Type B pancreatic cell (in vitro differentiated cells): ENCODE results near the gene BRD4. TPM values are rescaled to one million over a fixed set of nuclear protein-coding genes. Genes with fewer than 3 reads are reported as not detected.

Experiments used
- DNase-seq: peaks from one replicate; pipeline ENCODE4 v3.0.0; 2021; ENCODE audit warnings: mixed read lengths; ENCODE audit not compliant: unreplicated experiment; ENCODE audit errors: extremely low spot score
- H3K27ac Mint-ChIP-seq: 2 replicates; pipeline ENCODE4 v1.8.0; 2021; ENCODE audit warnings: mild to moderate bottlenecking, mixed read lengths
- H3K27me3 Mint-ChIP-seq: 2 replicates; pipeline ENCODE4 v1.8.0; 2021; ENCODE audit warnings: mixed read lengths
- H3K36me3 Mint-ChIP-seq: 2 replicates; pipeline ENCODE4 v1.8.0; 2021; ENCODE audit warnings: mixed read lengths
- H3K4me1 Mint-ChIP-seq: one replicate; pipeline ENCODE4 v1.8.0; 2021; ENCODE audit warnings: mixed read lengths; ENCODE audit not compliant: unreplicated experiment
- H3K4me3 Mint-ChIP-seq: 2 replicates; pipeline ENCODE4 v1.8.0; 2021; ENCODE audit warnings: mild to moderate bottlenecking, mixed read lengths
- H3K9me3 Mint-ChIP-seq: 2 replicates; pipeline ENCODE4 v1.8.0; 2021; ENCODE audit warnings: mixed read lengths
- total RNA-seq: library from RNA; stranded (reverse); gene quantifications from 2 replicates; pipeline ENCODE4 v1.2.1, GENCODE V29; 2021; ENCODE audit warnings: low replicate concordance
- TF ChIP-seq, protein P1 (sequence below): fragments of 200-600 bp; sonication (generic); conservative IDR thresholded peaks from 2 replicates; pipeline ENCODE4 v1.5.0; 2021; ENCODE audit warnings: antibody characterized with exemption, mild to moderate bottlenecking

Gene BRD4
- total RNA-seq, 1 donor from 2014 or later: 123 TPM

DNA sequence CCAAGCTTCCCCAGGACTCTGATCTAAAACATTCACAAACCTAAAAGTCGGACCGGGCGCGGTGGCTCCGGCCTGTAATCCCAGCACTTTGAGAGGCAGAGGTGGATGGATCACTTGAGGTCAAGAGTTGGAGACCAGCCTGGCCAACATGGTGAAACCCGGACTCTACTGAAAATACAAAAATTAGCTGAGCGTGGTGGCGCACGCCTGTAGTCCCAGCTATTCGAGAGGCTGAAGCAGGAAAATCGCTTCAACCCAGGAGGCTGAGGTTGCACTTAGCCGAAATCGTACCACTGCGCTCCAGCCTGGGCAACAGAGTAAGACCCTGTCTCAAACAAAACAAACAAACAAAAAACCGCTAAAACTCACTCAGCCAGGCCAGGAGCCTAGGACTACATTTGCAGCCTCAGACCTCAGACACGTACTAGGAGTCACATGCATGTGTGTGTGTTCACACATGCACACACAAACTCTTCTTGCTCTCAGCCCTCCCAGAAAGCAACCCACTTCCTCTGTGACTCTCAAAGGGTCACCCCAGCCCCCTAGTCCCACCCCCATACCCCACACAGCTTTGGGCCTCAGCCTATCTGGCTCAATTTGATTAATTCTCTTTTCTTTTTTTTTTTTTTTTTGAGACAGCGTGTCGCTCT lies 130.8 kb downstream of the BRD4 start:
- H3K36me3 Mint-ChIP-seq: peaks cover 12% of the 10 kb centered on the region
- DNase-seq: no peak
- no peaks in the 10 kb centered on the region for H3K27me3 Mint-ChIP-seq
- H3K27ac Mint-ChIP-seq: peak overlapping the region; percentile 70
- TF ChIP-seq, protein P1, sequence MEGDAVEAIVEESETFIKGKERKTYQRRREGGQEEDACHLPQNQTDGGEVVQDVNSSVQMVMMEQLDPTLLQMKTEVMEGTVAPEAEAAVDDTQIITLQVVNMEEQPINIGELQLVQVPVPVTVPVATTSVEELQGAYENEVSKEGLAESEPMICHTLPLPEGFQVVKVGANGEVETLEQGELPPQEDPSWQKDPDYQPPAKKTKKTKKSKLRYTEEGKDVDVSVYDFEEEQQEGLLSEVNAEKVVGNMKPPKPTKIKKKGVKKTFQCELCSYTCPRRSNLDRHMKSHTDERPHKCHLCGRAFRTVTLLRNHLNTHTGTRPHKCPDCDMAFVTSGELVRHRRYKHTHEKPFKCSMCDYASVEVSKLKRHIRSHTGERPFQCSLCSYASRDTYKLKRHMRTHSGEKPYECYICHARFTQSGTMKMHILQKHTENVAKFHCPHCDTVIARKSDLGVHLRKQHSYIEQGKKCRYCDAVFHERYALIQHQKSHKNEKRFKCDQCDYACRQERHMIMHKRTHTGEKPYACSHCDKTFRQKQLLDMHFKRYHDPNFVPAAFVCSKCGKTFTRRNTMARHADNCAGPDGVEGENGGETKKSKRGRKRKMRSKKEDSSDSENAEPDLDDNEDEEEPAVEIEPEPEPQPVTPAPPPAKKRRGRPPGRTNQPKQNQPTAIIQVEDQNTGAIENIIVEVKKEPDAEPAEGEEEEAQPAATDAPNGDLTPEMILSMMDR: no peak
- peaks cover 18% of the 10 kb centered on the region for H3K4me1 Mint-ChIP-seq
- H3K9me3 Mint-ChIP-seq: no peaks in the 10 kb centered on the region
- peak overlapping the region; percentile 86 for H3K4me3 Mint-ChIP-seq

DNA sequence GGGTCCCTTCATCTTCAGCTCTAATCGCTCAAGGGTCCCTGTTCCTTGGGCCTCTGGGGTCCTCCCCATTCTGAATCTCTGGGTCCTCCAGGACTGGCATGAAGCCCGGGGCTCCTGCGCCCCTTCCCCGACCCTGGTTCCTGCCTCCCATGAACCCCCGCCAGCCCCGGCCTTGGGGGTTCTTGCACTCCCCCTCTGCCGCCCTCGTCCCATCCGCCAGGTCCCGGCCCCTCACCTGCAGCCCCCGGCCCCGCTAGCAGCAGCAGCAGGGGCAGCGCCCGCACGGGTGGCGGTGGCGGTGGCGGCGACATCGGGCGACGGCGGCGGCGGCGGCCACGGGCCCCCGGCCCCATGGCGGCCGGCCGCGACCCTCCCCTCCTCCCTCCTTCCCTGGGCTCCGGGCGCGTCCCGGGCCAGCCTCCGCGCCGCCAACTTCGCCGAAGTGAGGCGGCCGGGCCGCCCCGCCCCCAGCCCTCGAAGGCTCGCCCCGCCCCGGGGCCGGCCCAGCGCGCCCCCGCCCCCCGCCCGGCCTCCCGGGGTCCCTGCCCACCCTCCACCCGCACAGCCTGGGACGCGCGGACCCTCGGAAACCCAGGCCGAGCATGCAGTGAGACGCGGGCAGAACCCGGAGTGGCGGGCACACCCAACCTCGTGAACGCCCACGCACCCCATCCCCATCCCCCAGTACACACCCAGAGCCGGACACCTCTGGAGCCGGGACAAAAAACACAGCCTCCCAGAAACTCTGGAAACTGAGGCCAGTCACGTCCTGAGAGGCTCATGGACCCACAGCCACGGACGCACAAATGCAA lies 131.6 kb downstream of the BRD4 start, which contains the start of gene NOTCH3:
TSS of gene NOTCH3 (minus strand) at position 443 of the 812 bp plus-strand sequence. CDS start at position 353, 90 bp downstream.
- H3K27ac Mint-ChIP-seq: peak within 1 kb of the TSS; percentile 70
- H3K4me3 Mint-ChIP-seq: peak within 1 kb of the TSS; percentile 86
- TF ChIP-seq, protein P1: no peak
- peaks cover 18% of the 10 kb centered on the region for H3K4me1 Mint-ChIP-seq
- no peaks in the 10 kb centered on the region for H3K9me3 Mint-ChIP-seq
- H3K36me3 Mint-ChIP-seq: peaks cover 12% of the 10 kb centered on the region
- DNase-seq: no peak
- no peaks in the 10 kb centered on the region for H3K27me3 Mint-ChIP-seq

DNA sequence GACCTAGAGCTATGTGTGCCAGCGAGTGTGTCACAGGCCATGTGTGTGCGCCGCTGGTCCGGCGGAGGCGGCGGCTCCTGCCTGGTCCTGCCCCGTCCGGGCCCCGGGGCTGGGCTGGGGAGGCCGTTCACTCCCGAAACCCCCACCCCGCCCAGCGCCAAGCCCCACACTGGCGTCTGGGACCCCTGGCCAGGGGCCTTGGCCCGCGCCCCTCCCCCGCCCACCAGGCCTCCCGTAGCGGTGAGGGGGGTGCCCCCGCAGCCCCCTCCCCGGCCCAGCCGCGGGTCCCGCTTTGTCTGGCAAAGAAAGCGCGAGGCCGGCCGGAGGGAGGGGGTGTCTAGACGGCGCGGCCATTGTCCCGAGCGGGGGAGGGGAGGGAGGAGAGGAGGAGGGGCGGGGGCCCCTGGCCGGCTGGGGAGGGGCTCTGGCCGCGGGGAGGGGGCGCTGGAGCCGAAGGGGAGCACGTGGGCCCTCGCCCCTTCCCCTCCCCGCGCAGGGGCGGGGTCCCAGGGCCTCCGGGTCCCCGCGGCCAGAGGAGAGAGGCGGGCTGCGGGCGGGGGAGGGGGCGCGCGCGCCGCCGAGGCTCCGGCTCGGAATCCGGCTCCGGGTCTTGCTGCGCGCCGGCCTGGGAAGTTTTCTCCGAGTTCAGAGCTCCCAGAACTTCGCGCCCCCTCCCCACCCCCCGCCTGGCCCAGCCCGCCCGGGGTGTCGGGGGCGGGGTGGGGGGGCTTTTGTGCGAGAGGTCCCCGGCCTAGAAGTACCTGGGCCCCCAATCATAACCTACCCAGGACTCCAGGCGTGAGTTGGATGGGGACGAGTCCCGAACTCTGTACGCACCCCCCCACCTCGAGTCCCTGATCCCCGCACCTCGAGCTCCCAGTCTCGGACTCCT lies 132.4 kb downstream of the BRD4 start:
- peak; percentile 86 for DNase-seq
- peaks cover 12% of the 10 kb centered on the region for H3K36me3 Mint-ChIP-seq
- H3K27me3 Mint-ChIP-seq: no peaks in the 10 kb centered on the region
- TF ChIP-seq, protein P1: no peak
- H3K4me1 Mint-ChIP-seq: peaks cover 18% of the 10 kb centered on the region
- peak overlapping the region; percentile 91 for H3K27ac Mint-ChIP-seq
- H3K9me3 Mint-ChIP-seq: no peaks in the 10 kb centered on the region
- peak overlapping the region; percentile 89 for H3K4me3 Mint-ChIP-seq

DNA sequence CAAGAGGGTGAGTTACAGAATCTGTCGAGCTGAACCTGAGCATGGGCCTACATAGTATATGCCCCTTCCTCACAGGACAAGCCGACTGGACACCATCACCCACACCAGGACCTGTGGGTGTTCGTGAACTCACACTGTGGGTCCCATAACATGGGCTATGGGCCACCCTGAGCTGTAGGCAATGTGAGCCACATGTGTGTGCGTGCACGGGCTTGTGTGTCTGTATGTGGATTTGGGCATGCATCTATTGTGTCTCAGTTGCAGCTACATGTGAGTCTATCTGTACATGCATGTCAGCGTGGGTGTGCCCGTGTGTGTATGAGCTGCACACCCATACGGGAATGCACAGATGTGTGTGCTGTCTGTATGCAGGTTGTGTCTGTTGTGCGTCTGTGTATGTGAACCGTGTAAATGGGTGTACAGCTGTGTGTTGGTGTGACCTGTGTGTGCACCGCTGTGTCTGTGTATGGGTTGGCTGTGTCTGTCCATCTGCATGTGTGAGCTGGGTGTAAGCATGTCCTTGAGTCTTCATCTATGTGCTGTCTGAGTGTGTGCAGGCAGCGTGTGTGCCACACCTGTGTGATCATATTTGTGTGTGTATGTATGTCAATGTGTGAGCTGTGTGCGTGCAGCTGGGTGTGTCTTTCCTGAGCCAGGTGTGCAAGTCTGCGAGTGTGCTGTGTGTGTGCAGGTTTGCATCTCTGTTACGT lies 133.2 kb downstream of the BRD4 start:
- Mint-ChIP-seq H3K36me3 (peaks cover 12% of the 10 kb centered on the region), H3K27ac (peak overlapping the region; percentile 91), H3K9me3 (no peaks in the 10 kb centered on the region), H3K4me3 (peak overlapping the region; percentile 89), H3K4me1 (peaks cover 22% of the 10 kb centered on the region), H3K27me3 (no peaks in the 10 kb centered on the region)
- TF ChIP-seq, protein P1: no peak
- DNase-seq: no peak

DNA sequence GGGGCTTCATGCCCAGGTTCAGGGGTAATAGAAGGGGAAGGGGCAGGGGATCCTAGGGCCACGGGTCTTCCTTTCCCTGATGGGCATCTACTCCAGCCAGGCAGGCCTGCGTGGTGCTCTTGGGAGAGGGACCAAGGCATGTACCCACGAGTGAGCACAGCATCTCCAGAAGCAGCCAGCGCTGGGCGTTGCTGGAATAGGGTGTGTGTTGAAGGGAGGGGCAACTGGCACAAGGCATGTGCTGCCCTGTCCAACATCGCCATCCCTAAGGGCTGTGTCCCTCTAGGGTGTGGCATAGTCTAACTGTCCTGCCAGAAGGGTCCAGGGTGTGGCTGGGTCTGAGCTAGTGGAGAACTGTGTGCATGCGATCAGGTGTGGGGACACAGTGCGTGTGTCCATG lies 134.4 kb downstream of the BRD4 start:
- Mint-ChIP-seq H3K4me1 (peaks cover 22% of the 10 kb centered on the region), H3K27me3 (no peaks in the 10 kb centered on the region), H3K27ac (peak overlapping the region; percentile 91), H3K36me3 (peaks cover 12% of the 10 kb centered on the region), H3K4me3 (peak overlapping the region; percentile 89), H3K9me3 (no peaks in the 10 kb centered on the region)
- DNase-seq: no peak
- TF ChIP-seq, protein P1: no peak
